ENCODE results near the gene DOCK10. TPM values are rescaled to one million over a fixed set of nuclear protein-coding genes. Genes with fewer than 3 reads are reported as not detected.

DOCK10 gene
- total and polyA plus RNA-seq, 4 donors, result 7.6 to 81.8 (median 42.6) TPM

DNA sequence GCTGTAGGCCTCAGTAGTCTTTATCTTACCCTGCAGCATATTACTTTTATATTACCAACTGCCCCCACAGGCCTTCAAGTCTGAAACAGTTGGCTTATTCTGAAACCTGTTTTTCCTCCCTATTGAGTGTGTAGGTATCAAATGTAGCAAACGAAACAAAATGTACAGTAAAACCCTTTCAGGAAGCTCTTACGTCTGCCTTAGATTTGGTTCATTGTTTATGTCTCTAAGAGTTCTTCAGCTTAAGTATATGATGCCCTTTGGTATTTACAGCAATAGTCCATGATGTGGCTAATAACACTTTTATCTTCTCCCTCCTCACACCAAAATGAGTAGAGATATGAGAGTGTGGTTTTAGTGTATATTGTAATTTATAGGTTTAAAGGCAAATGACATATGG is 108.8 kb downstream of the DOCK10 start:
- Histone ChIP-seq H3K36me3 (ENCODE audit: control insufficient read depth in 1 of 2, insufficient read depth in 2 of 2, low read length in 1 of 2) (no peaks in the 10 kb centered on the region), H3K9me3 (ENCODE audit: control insufficient read depth, low read length) (no peaks in the 10 kb centered on the region), H3K27ac (ENCODE audit: low read depth in 1 of 2, low read length in 2 of 2) (peak overlapping the region in 1 of 2 donors; percentile 57), H3K4me1 (ENCODE audit: control insufficient read depth in 1 of 2, insufficient read depth in 2 of 2, low read length in 2 of 2) (peaks cover 4 to 24% of the 10 kb centered on the region in 2 donors), H3K27me3 (ENCODE audit: control insufficient read depth in 1 of 2, insufficient read depth in 2 of 2, low read length in 1 of 2) (no peaks in the 10 kb centered on the region), H3K4me3 (ENCODE audit: low read length in 2 of 2) (no peak overlapping the region)
- DNase-seq, result no peak
- 87 to 94% methylated on average over 2 of the region's 2 CpGs for WGBS, 2 donors
- intact Hi-C loops (cut with DNase I), result no loop called here
- no peak for ATAC-seq (ENCODE audit: low FRiP score)

DNA sequence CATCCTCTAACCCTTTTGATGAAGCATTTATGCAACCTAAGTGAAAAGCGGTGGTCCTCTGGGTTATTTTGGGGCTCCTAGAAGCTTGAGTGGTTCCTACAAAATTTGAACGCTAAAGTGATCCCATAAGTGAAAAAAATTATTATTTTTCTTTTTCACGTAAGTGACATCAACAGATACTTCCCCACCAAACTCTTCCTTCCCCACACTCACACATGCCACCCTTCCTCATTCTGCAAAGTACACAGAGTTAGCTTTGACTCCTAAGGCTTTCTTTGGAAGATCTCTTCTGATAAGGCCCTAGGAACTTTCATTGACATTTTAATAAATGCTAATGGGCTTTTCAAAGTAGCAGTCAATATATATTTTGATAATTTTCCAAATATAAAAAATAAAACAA is 109.7 kb downstream of the DOCK10 start:
- Histone ChIP-seq H3K36me3 (ENCODE audit: control insufficient read depth in 1 of 2, insufficient read depth in 2 of 2, low read length in 1 of 2) (no peaks in the 10 kb centered on the region), H3K4me1 (ENCODE audit: control insufficient read depth in 1 of 2, insufficient read depth in 2 of 2, low read length in 2 of 2) (peaks cover 4 to 30% of the 10 kb centered on the region in 2 donors), H3K4me3 (ENCODE audit: low read length in 2 of 2) (no peak overlapping the region), H3K9me3 (ENCODE audit: control insufficient read depth, low read length) (no peaks in the 10 kb centered on the region), H3K27me3 (ENCODE audit: control insufficient read depth in 1 of 2, insufficient read depth in 2 of 2, low read length in 1 of 2) (no peaks in the 10 kb centered on the region), H3K27ac (ENCODE audit: low read depth in 1 of 2, low read length in 2 of 2) (peak overlapping the region in 1 of 2 donors; percentile 40)
- no peak for ATAC-seq (ENCODE audit: low FRiP score)
- WGBS, 2 donors, result 94 to 97% methylated on average over 3 of the region's 3 CpGs
- intact Hi-C loops (cut with DNase I), result no loop called here
- DNase-seq, result no peak

DNA sequence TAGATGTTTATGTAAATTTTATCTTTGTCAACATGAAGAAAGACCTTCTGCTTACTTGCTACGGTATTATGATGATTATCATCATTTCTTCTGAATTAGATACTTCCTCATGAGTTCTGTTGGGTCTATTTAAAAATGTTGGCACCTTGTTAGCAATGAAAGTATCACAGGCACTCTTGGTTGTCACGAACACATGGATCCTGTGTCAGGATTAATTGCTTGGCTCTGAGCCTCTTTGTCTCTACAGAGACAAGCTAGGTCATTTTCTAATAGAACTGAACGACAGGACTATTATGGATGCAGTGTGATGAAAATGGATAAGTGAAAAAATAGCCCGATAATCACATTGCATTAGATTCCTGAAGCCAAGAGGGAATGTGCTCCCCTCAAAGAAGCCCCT is 110.3 kb downstream of the DOCK10 start:
- Histone ChIP-seq H3K4me3 (ENCODE audit: low read length in 2 of 2) (no peak overlapping the region), H3K27ac (ENCODE audit: low read depth in 1 of 2, low read length in 2 of 2) (peak overlapping the region; percentile 35 to 47), H3K27me3 (ENCODE audit: control insufficient read depth in 1 of 2, insufficient read depth in 2 of 2, low read length in 1 of 2) (no peaks in the 10 kb centered on the region), H3K4me1 (ENCODE audit: control insufficient read depth in 1 of 2, insufficient read depth in 2 of 2, low read length in 2 of 2) (peaks cover 4 to 30% of the 10 kb centered on the region in 2 donors), H3K9me3 (ENCODE audit: control insufficient read depth, low read length) (no peaks in the 10 kb centered on the region), H3K36me3 (ENCODE audit: control insufficient read depth in 1 of 2, insufficient read depth in 2 of 2, low read length in 1 of 2) (no peaks in the 10 kb centered on the region)
- 45 to 50% methylated on average over 4 of the region's 4 CpGs for WGBS, 2 donors
- ATAC-seq (ENCODE audit: low FRiP score) (no peak), DNase-seq (no peak)
- intact Hi-C loops (cut with DNase I), result no loop called here

DNA sequence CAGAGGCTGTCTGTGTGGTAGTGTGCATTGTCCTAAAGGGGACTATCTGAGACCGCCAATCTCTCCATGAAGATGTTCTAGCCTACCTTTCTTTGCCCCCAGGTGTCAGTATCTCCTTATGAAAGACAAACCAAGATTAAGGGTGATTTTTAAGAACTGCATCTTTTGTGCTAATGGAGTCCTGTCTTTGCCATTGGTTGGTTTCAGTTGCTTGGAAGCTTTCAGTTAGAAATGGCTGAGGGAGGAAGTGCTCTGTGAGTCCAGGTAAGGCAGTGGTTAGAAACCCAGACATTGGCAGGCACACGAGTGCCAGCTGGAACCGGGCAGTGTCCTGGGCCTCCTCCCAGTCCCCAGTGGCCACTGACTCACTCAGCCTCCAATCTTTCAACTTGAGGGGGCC is 111.3 kb downstream of the DOCK10 start:
- Histone ChIP-seq H3K27ac (ENCODE audit: low read depth in 1 of 2, low read length in 2 of 2) (peak overlapping the region; percentile 77 to 86), H3K9me3 (ENCODE audit: control insufficient read depth, low read length) (no peaks in the 10 kb centered on the region), H3K4me3 (ENCODE audit: low read length in 2 of 2) (no peak overlapping the region), H3K27me3 (ENCODE audit: control insufficient read depth in 1 of 2, insufficient read depth in 2 of 2, low read length in 1 of 2) (no peaks in the 10 kb centered on the region), H3K4me1 (ENCODE audit: control insufficient read depth in 1 of 2, insufficient read depth in 2 of 2, low read length in 2 of 2) (peaks cover 4 to 30% of the 10 kb centered on the region in 2 donors), H3K36me3 (ENCODE audit: control insufficient read depth in 1 of 2, insufficient read depth in 2 of 2, low read length in 1 of 2) (no peaks in the 10 kb centered on the region)
- DNase-seq (peak in 1 of 2 donors; percentile 79), ATAC-seq (ENCODE audit: low FRiP score) (no peak)
- WGBS, 2 donors, result 45 to 46% methylated on average over 3 of the region's 3 CpGs
- intact Hi-C loops (cut with DNase I), result no loop called here

DNA sequence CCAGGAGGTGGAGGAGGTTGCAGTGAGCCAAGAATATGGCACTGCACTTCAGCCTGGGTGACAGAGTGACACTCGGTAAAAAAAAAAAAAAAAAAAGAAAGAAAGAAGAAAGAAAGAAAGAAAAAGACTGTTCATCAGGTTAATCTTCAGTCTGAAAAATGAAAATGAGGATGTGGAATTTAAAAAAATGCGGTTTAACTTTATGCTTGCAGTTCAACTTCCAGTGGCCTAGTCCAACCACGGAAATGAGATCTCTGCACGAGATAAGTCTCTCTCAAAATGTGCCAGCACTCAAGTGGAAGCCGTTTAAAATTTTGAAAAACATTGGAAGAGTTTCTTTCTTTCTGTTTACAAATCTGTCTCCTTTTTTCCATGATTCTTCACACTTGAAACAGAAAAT is 112.1 kb downstream of the DOCK10 start:
- ATAC-seq (ENCODE audit: low FRiP score), result no peak
- H3K27ac ChIP-seq (ENCODE audit: low read depth in 1 of 2, low read length in 2 of 2), result no peak overlapping the region
- H3K9me3 ChIP-seq (ENCODE audit: control insufficient read depth, low read length), result no peaks in the 10 kb centered on the region
- no peak for DNase-seq
- no peaks in the 10 kb centered on the region for H3K27me3 ChIP-seq (ENCODE audit: control insufficient read depth in 1 of 2, insufficient read depth in 2 of 2, low read length in 1 of 2)
- WGBS, 2 donors, result 34 to 39% methylated on average over 5 of the region's 5 CpGs
- no peak overlapping the region for H3K4me3 ChIP-seq (ENCODE audit: low read length in 2 of 2)
- peaks cover 4 to 34% of the 10 kb centered on the region in 2 donors for H3K4me1 ChIP-seq (ENCODE audit: control insufficient read depth in 1 of 2, insufficient read depth in 2 of 2, low read length in 2 of 2)
- intact Hi-C loops (cut with DNase I), result no loop called here
- H3K36me3 ChIP-seq (ENCODE audit: control insufficient read depth in 1 of 2, insufficient read depth in 2 of 2, low read length in 1 of 2), result no peaks in the 10 kb centered on the region

DNA sequence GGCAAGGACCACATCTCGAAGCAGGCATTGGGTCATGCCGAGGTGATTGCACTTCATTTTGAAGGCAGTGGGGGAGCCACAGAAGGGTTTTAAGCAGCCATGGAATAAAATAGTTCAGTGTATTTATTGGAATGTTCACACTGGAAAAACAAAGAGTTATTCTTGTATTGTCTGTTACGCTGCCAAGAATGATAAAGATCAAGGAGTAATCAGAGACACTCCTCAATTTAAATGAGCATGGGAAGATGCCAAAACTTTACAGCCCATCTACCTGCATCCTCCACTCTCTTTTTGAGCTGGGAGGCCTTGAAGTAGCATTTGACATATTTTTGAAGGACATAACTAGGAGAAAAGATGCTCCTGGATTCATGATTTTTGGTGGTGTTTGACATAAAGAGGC is 112.8 kb downstream of the DOCK10 start:
- Histone ChIP-seq H3K27ac (ENCODE audit: low read depth in 1 of 2, low read length in 2 of 2) (peak overlapping the region in 1 of 2 donors; percentile 37), H3K4me1 (ENCODE audit: control insufficient read depth in 1 of 2, insufficient read depth in 2 of 2, low read length in 2 of 2) (peaks cover 4 to 30% of the 10 kb centered on the region in 2 donors)
- intact Hi-C loops (cut with DNase I), result loop anchor here in 1 of 2 donors (5.0 kb wide), 1 partner anchor 53 kb away; no protein-coding TSS in a partner anchor

DNA sequence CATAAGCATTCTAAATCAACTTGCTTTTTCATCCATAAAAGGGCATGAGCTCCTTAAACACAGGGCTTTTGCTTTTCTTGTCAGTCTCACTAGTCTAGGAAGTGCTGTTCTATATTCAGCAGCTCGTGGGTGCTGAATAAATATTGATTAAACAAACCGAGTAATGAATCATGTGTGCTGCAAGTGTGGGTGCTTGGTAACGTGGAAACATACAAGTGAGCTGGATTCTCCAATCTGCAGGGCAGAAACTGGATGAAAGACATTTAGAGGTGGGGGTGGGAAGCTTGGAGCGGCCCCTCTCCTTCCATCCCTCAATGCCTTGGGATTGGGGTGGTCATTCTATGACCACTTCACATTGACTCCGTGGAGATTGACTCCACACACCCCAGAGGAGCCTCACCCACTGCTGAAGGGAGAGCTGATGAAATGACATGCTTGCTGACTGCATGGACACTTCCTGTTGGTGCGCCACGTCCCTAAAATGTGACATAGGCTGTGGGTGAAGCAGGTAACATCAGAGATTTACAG is 114.6 kb downstream of the DOCK10 start:
- H3K27ac ChIP-seq (ENCODE audit: low read depth in 1 of 2, low read length in 2 of 2), result peak overlapping the region; percentile 90 to 100
- no peaks in the 10 kb centered on the region for H3K27me3 ChIP-seq (ENCODE audit: control insufficient read depth in 1 of 2, insufficient read depth in 2 of 2, low read length in 1 of 2)
- H3K4me3 ChIP-seq (ENCODE audit: low read length in 2 of 2), result no peak overlapping the region
- peaks cover 2 to 28% of the 10 kb centered on the region in 2 donors for H3K4me1 ChIP-seq (ENCODE audit: control insufficient read depth in 1 of 2, insufficient read depth in 2 of 2, low read length in 2 of 2)
- ATAC-seq (ENCODE audit: low FRiP score) (peak; percentile 81), DNase-seq (no peak)
- 13% methylated on average over 7 of the region's 7 CpGs for WGBS, 2 donors
- intact Hi-C loops (cut with DNase I), result loop anchor here in 1 of 2 donors (5.0 kb wide), 1 partner anchor 55 kb away; no protein-coding TSS in a partner anchor
- H3K36me3 ChIP-seq (ENCODE audit: control insufficient read depth in 1 of 2, insufficient read depth in 2 of 2, low read length in 1 of 2), result no peaks in the 10 kb centered on the region
- no peaks in the 10 kb centered on the region for H3K9me3 ChIP-seq (ENCODE audit: control insufficient read depth, low read length)

More for the DNA sequence above, 112.8 kb downstream of the DOCK10 start:
- Histone ChIP-seq H3K4me3 (ENCODE audit: low read length in 2 of 2) (no peak overlapping the region), H3K36me3 (ENCODE audit: control insufficient read depth in 1 of 2, insufficient read depth in 2 of 2, low read length in 1 of 2) (no peaks in the 10 kb centered on the region), H3K27me3 (ENCODE audit: control insufficient read depth in 1 of 2, insufficient read depth in 2 of 2, low read length in 1 of 2) (no peaks in the 10 kb centered on the region), H3K9me3 (ENCODE audit: control insufficient read depth, low read length) (no peaks in the 10 kb centered on the region)
- no peak for ATAC-seq (ENCODE audit: low FRiP score)
- DNase-seq, result no peak
- 66 to 67% methylated on average over 3 of the region's 3 CpGs for WGBS, 2 donors

DNA sequence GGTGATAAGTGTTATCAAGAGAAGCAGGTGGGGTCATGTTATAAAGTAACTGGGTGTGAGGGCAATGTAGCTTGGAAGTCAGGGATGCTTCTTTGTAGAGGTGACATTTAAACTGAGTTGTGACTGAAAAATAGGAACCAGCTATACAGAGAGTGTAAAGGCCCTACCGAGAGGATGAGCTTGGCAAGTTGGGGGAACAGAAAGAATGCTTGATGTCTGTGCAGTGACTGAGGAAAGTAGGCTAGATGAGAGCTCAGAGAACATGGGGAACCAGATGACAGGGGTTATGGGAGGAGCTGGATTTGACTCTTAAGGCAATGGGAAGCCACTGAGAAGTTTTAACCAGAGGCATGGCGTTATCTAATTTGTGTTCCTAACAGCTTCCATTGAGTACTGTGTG is 115.3 kb downstream of the DOCK10 start:
- ATAC-seq (ENCODE audit: low FRiP score), result peak; percentile 1
- Histone ChIP-seq H3K36me3 (ENCODE audit: control insufficient read depth in 1 of 2, insufficient read depth in 2 of 2, low read length in 1 of 2) (no peaks in the 10 kb centered on the region), H3K27ac (ENCODE audit: low read depth in 1 of 2, low read length in 2 of 2) (peak overlapping the region; percentile 100), H3K4me1 (ENCODE audit: control insufficient read depth in 1 of 2, insufficient read depth in 2 of 2, low read length in 2 of 2) (peaks cover 2 to 27% of the 10 kb centered on the region in 2 donors), H3K4me3 (ENCODE audit: low read length in 2 of 2) (no peak overlapping the region), H3K27me3 (ENCODE audit: control insufficient read depth in 1 of 2, insufficient read depth in 2 of 2, low read length in 1 of 2) (no peaks in the 10 kb centered on the region), H3K9me3 (ENCODE audit: control insufficient read depth, low read length) (no peaks in the 10 kb centered on the region)
- DNase-seq, result no peak
- WGBS, 2 donors, result 12 to 26% methylated on average over 2 of the region's 2 CpGs
- intact Hi-C loops (cut with DNase I), result loop anchor here in 1 of 2 donors (5.0 kb wide), 1 partner anchor 55 kb away; no protein-coding TSS in a partner anchor

DNA sequence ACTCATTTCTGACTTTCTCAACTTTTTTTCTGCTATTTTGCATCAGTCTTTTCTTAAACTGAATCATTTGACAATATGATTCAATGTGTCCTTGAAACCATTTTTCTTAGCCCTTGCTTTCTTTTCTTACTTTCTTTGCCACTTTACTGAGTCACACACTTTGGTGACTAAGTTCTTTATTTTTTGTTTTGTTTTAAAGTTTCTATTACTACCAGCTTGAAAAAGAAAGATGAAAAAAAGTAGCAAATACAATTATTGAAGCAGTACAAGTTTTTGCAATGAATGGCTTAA is 116.5 kb downstream of the DOCK10 start:
- peaks cover 2 to 17% of the 10 kb centered on the region in 2 donors for H3K4me1 ChIP-seq (ENCODE audit: control insufficient read depth in 1 of 2, insufficient read depth in 2 of 2, low read length in 2 of 2)
- H3K27me3 ChIP-seq (ENCODE audit: control insufficient read depth in 1 of 2, insufficient read depth in 2 of 2, low read length in 1 of 2), result no peaks in the 10 kb centered on the region
- H3K4me3 ChIP-seq (ENCODE audit: low read length in 2 of 2), result no peak overlapping the region
- no peak for ATAC-seq (ENCODE audit: low FRiP score)
- DNase-seq, result no peak
- H3K9me3 ChIP-seq (ENCODE audit: control insufficient read depth, low read length), result no peaks in the 10 kb centered on the region
- peak overlapping the region in 1 of 2 donors; percentile 100 for H3K27ac ChIP-seq (ENCODE audit: low read depth in 1 of 2, low read length in 2 of 2)
- intact Hi-C loops (cut with DNase I), result loop anchor here in 1 of 2 donors (5.0 kb wide), 1 partner anchor 57 kb away; no protein-coding TSS in a partner anchor
- H3K36me3 ChIP-seq (ENCODE audit: control insufficient read depth in 1 of 2, insufficient read depth in 2 of 2, low read length in 1 of 2), result no peaks in the 10 kb centered on the region

Data from aorta (tissue), 5 donors.